ENCODE data around the gene PAIP2B.

The PAIP2B gene

DNA sequence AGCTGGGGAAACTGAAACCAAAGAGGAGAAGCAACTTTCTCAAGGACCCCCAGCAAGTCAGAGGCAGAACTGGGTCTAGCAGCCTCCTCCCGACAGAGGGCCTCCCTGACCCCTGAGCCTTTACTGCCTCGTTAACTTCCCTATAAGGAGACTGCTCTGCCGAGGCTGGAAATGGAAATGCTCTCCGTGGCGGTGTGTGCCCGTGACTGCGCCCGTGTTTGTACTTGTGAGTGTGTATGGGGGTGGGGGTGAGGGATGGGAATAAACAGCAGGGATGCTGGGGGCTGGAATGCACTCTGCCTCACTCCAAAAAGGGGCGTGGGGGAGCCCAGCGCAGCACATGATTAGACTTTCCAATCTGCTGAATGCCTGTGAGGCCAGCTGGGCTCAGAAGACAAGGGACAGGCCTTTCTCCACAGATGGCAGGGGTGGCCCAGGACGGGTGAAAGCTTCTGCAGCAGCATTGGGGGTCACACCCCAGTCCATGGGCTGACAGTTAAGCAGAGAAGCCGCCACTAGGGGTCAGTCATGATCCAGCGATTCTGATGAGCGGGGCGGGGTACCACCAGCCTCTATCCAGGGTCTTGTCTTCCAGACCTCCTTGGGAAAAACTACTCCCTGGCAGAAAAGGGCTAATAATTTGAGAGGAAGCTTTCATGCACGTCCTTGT lies 69.6 kb downstream of the PAIP2B start:
- DNase-seq (ENCODE audit: insufficient read length, low spot score): peak; percentile 39
- FAIRE-seq: no peak
- no peak for TF ChIP-seq POLR2A (IDR thresholded peaks at IDR 0.05; ENCODE audit: low read depth, low read length)
- no peak for TF ChIP-seq POU2F2 (IDR thresholded peaks at IDR 0.05; ENCODE audit: low read depth, low read length)
- TF ChIP-seq TAF1 (IDR thresholded peaks at IDR 0.05; ENCODE audit: low read depth, low read length): no peak
- TF ChIP-seq PAX5 (IDR thresholded peaks at IDR 0.05; ENCODE audit: insufficient read depth, low read length, severe bottlenecking): no peak
- no peak for TF ChIP-seq POLR2AphosphoS5 (IDR thresholded peaks at IDR 0.05; ENCODE audit: low read depth, low read length)
- TF ChIP-seq SPI1 (IDR thresholded peaks at IDR 0.05; ENCODE audit: low read depth, low read length): no peak

DNA sequence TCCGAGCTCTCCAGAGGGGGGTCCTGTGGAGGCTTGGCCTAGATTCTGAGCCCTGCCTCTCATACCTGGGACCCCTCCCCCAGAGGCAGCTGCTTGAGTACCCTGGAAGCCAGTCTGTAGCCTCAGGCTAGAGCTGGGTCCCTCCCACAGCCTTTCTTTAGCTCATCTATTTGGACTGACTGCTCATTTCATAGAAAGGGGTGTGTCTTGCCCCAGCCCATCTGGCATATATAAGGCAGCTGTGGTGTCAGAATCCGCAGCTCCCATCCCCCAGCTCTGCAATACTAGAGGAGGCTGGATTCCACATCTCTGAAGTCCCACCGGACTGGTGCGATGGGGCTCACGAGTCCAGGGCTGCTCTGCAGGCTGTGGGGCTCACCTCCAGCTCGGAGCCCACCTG lies 70.3 kb downstream of the PAIP2B start:
- FAIRE-seq (no peak), DNase-seq (ENCODE audit: insufficient read length, low spot score) (no peak)
- no peak for TF ChIP-seq POLR2A (IDR thresholded peaks at IDR 0.05; ENCODE audit: low read depth, low read length)
- no peak for TF ChIP-seq SPI1 (IDR thresholded peaks at IDR 0.05; ENCODE audit: low read depth, low read length)
- TF ChIP-seq TAF1 (IDR thresholded peaks at IDR 0.05; ENCODE audit: low read depth, low read length): no peak
- TF ChIP-seq POLR2AphosphoS5 (IDR thresholded peaks at IDR 0.05; ENCODE audit: low read depth, low read length): no peak
- TF ChIP-seq PAX5 (IDR thresholded peaks at IDR 0.05; ENCODE audit: insufficient read depth, low read length, severe bottlenecking): no peak
- TF ChIP-seq POU2F2 (IDR thresholded peaks at IDR 0.05; ENCODE audit: low read depth, low read length): no peak

DNA sequence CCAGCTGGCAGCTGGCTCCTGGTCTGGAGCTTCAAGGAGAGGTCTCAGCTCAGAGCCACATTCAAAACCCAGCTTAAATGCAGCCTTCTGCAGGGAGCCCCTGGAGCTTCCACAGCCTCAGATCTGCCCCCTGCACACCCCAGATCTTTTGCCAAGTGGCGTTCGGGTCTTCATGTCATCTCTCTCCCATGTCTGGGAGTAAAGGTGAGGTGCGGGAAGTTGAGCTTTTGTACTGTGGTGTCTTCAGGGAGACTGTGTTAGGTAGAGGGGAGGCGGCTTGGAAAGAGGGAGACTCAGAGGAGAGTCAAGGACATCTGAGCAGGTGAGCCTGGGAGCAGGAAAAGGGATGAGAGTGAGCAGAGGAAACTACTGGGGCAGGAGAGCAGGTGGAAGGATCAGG lies 71.1 kb downstream of the PAIP2B start:
- DNase-seq (ENCODE audit: insufficient read length, low spot score) (no peak), FAIRE-seq (no peak)
- TF ChIP-seq POU2F2 (IDR thresholded peaks at IDR 0.05; ENCODE audit: low read depth, low read length) (no peak), SPI1 (IDR thresholded peaks at IDR 0.05; ENCODE audit: low read depth, low read length) (no peak), POLR2A (IDR thresholded peaks at IDR 0.05; ENCODE audit: low read depth, low read length) (no peak), PAX5 (IDR thresholded peaks at IDR 0.05; ENCODE audit: insufficient read depth, low read length, severe bottlenecking) (no peak), TAF1 (IDR thresholded peaks at IDR 0.05; ENCODE audit: low read depth, low read length) (no peak), POLR2AphosphoS5 (IDR thresholded peaks at IDR 0.05; ENCODE audit: low read depth, low read length) (no peak)

DNA sequence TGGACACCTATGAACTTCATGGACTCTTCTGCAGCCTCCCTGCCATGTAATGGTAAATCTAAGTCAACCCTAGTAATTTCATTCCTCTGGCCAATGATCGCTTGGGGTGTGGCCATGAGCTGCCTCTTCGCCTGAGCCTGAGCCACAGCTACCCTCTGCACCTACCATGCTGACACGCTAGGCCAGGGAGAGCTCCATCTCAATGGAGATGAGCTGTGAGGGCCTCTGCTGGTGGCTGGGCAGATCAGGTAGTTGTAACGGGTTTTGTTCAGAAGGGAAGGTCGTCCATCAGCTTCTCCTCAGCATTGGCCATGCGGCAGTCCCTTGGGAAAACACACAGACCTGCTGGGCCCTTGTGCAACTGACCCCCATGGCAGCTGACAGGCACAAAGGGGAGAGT lies 72.1 kb downstream of the PAIP2B start:
- DNase-seq (ENCODE audit: insufficient read length, low spot score) (peak; percentile 56), FAIRE-seq (peak; percentile 93)

DNA sequence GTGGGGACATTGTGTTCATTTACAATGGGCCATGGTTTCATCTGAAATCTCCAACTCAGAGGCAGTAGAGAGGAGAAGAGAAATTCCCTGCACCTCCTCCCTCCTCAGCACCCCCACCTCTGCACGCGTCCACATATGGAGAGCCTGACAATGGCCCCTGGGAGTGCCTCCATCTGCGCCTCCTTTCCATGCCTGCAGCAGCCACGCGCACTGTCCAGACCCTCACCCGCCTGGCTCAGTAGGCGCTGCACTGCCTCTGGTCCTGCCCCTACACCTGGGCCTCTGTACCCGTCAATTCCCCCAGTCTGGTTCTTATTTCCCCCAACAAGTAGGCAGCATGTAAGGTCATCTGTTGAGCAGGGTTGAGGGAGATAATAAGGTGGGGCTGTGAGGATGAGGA lies 72.6 kb downstream of the PAIP2B start:
- FAIRE-seq: no peak
- TF ChIP-seq PAX5 (IDR thresholded peaks at IDR 0.05; ENCODE audit: insufficient read depth, low read length, severe bottlenecking): no peak
- TF ChIP-seq POLR2A (IDR thresholded peaks at IDR 0.05; ENCODE audit: low read depth, low read length): no peak
- no peak for TF ChIP-seq SPI1 (IDR thresholded peaks at IDR 0.05; ENCODE audit: low read depth, low read length)
- TF ChIP-seq POU2F2 (IDR thresholded peaks at IDR 0.05; ENCODE audit: low read depth, low read length): no peak
- no peak for TF ChIP-seq POLR2AphosphoS5 (IDR thresholded peaks at IDR 0.05; ENCODE audit: low read depth, low read length)
- TF ChIP-seq TAF1 (IDR thresholded peaks at IDR 0.05; ENCODE audit: low read depth, low read length): no peak
- no peak for DNase-seq (ENCODE audit: insufficient read length, low spot score)

More for the DNA sequence above, 72.1 kb downstream of the PAIP2B start:
- TF ChIP-seq POLR2AphosphoS5 (IDR thresholded peaks at IDR 0.05; ENCODE audit: low read depth, low read length) (no peak), SPI1 (IDR thresholded peaks at IDR 0.05; ENCODE audit: low read depth, low read length) (no peak), PAX5 (IDR thresholded peaks at IDR 0.05; ENCODE audit: insufficient read depth, low read length, severe bottlenecking) (no peak), POU2F2 (IDR thresholded peaks at IDR 0.05; ENCODE audit: low read depth, low read length) (no peak), TAF1 (IDR thresholded peaks at IDR 0.05; ENCODE audit: low read depth, low read length) (no peak), POLR2A (IDR thresholded peaks at IDR 0.05; ENCODE audit: low read depth, low read length) (no peak)

DNA sequence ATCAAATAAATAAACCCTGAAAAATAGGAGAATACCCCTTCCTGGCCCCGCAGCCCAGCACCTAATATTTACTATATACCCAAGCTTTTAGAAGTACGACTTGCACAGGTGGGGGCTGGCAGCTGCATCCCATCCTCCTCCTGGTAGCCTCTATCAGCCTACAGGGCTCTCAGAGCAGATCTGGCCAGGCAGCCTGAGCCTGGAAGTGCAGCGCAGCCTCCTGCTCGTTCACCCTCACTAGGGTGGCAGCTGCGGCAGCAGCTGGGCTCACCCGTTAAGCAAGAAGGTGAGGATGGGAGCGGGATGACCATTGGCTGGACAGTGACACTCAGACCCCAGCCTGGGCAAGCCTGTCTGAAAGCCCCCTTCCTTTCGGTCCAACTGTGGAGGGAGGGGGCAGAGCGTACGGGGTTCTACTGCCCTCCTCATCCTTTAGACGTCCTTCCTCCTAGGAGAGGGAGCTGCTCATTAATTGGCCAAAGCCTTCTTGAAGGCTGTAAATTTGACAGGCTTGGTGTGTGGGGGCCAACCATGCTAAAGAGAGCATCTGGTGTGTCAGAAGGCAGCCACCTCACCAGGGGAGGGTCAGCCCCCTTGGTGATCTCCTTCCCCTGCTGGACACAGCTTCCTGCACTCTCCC lies 73.2 kb downstream of the PAIP2B start:
- DNase-seq (ENCODE audit: insufficient read length, low spot score) (no peak), FAIRE-seq (no peak)
- TF ChIP-seq TAF1 (IDR thresholded peaks at IDR 0.05; ENCODE audit: low read depth, low read length): no peak

DNA sequence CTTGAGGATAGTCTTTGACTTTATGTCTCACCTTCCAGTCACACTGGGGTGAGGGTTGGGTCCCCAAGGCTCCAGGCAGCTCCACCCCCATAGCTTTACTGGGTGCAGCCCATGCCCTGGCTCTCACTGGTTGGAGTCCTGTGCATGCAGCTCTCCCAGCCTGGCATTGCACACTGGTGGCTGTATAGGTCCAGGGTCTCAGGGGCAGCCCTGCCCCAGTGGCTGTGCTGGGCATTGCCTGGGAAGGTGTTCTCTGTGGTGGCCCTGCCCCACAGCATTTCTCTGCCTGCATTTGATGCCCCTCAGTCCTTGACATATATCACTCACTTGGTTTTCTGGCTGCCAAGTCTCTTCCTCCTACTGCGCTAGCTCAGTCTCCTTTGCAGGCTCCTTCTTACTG lies 75.3 kb downstream of the PAIP2B start:
- no peak for DNase-seq (ENCODE audit: insufficient read length, low spot score)
- FAIRE-seq: no peak
- TF ChIP-seq POU2F2 (IDR thresholded peaks at IDR 0.05; ENCODE audit: low read depth, low read length): no peak
- TF ChIP-seq POLR2AphosphoS5 (IDR thresholded peaks at IDR 0.05; ENCODE audit: low read depth, low read length): no peak
- TF ChIP-seq PAX5 (IDR thresholded peaks at IDR 0.05; ENCODE audit: insufficient read depth, low read length, severe bottlenecking): no peak
- no peak for TF ChIP-seq SPI1 (IDR thresholded peaks at IDR 0.05; ENCODE audit: low read depth, low read length)
- no peak for TF ChIP-seq TAF1 (IDR thresholded peaks at IDR 0.05; ENCODE audit: low read depth, low read length)
- TF ChIP-seq POLR2A (IDR thresholded peaks at IDR 0.05; ENCODE audit: low read depth, low read length): no peak

DNA sequence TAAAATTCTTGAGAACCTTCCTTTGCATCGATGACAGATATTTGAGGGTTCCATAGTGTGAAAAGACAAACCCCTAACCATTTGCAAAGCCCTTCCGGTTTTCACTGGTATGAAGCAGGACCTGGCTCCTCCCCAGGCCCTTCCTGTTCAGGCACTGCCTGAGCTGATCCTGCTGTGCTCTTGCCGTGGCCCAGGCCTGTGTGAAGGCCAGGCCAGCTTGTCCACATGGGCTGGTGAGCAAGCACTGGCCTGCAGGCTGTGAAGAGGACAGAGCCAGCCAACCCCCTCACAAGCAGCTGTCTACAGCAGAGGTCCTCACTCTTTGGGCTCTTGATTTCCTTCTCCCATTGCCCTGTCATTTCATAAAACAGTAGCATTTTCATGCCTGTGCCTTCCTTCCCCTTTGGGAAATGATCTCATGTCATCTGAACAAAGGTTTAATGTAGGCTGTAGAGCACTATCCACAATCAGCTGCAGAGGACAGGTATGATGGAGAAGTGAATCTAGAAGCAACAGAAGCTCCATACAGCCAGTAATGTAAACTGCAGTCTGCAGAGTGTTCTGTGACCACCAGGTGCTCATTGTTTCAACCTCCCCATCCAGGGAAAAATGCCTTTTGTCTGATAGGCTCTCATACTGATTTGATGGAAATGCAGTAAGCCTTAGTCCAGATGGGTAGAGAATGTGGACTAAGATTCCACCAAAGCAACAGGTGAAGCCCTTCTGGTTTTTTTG lies 76.7 kb downstream of the PAIP2B start:
- DNase-seq (ENCODE audit: insufficient read length, low spot score) (no peak), FAIRE-seq (no peak)
- no peak for TF ChIP-seq PAX5 (IDR thresholded peaks at IDR 0.05; ENCODE audit: insufficient read depth, low read length, severe bottlenecking)
- no peak for TF ChIP-seq TAF1 (IDR thresholded peaks at IDR 0.05; ENCODE audit: low read depth, low read length)
- no peak for TF ChIP-seq POU2F2 (IDR thresholded peaks at IDR 0.05; ENCODE audit: low read depth, low read length)
- TF ChIP-seq POLR2AphosphoS5 (IDR thresholded peaks at IDR 0.05; ENCODE audit: low read depth, low read length): no peak
- no peak; the same call in 1 of the 2 replicates for TF ChIP-seq POLR2A (IDR thresholded peaks at IDR 0.05; ENCODE audit: low read depth, low read length)
- no peak for TF ChIP-seq SPI1 (IDR thresholded peaks at IDR 0.05; ENCODE audit: low read depth, low read length)

DNA sequence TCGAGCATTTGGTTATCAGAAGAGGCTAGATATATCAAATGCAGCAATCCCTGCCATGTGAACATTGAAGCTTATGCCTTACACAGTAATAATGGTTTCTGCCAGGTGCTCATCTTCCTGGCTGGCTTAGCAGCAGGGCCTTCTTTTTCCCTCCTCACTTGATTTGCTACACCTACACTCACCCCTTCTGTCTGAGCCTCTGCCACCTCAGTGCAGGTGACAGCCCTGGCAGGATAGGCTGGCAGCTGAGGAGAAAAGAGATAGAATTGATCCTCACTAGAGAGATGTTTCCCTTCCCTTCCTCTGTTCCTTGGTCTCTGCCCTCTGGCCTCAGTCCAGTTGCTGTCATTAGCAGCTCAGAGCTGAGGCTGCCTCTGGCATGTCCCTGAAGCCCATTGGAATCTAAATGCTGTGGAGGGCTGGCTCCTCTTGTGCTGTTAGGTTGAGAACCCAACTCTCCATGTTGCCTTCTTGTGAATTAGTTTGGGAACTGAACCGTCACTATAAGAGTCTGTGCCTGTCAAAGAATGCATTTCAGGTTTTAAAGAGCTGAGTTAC lies 78.3 kb downstream of the PAIP2B start:
- no peak for DNase-seq (ENCODE audit: insufficient read length, low spot score)
- TF ChIP-seq POLR2AphosphoS5 (IDR thresholded peaks at IDR 0.05; ENCODE audit: low read depth, low read length) (no peak), SPI1 (IDR thresholded peaks at IDR 0.05; ENCODE audit: low read depth, low read length) (no peak), TAF1 (IDR thresholded peaks at IDR 0.05; ENCODE audit: low read depth, low read length) (no peak), PAX5 (IDR thresholded peaks at IDR 0.05; ENCODE audit: insufficient read depth, low read length, severe bottlenecking) (no peak)
- FAIRE-seq: no peak

All from GM12891 (cell line).